Vagina (tissue), 2 donors: Measurements from ENCODE around the gene UBE2V1.

Experiments used
- POLR2A ChIP-seq, 2 donors: fragments of 450-650 bp; IDR thresholded peaks; one replicate each; pipeline ENCODE4 v1.6.1; 2017; ENCODE audit warnings: antibody characterized with exemption in 2 of 2, mild to moderate bottlenecking in 2 of 2, moderate library complexity in 2 of 2
- TF ChIP-seq, protein P1 (sequence below), 3 experiments: fragments of 450-650 bp in 2 of 3; fragments of 200-600 bp in 1 of 3; sonication (generic) in 1 of 3; IDR thresholded peaks; one replicate each; pipeline ENCODE4 v1.5.1; 2017 to 2019; ENCODE audit warnings: antibody characterized with exemption in 3 of 3, mild to moderate bottlenecking in 2 of 3, moderate library complexity in 2 of 3

DNA sequence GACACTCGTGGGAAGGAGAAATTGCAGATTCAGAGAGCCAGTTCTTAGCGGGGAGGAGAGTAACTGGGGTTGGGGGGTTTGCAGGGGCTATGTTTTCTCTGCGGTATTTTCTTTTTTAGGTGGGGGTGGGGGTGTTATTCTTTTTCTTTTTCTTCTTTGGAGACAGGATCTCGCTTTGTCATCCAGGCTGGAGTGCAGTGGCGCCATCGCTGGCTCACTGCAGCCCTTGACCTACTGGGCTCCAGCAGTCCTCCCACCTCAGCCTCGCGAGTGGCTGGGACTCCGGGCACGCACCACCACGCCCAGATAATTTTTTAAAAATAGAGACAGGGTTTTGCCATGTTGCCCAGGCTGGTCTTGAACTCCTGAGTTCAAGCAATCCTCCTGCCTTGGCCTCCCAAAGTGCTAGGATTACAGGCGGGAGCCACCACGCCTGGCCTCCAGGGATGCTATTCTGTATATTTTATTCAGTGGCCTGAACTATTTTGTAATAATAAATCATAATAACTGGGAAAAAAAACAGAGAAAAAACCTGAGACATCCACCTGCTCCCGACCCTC is 57.3 kb downstream of the UBE2V1 start:
- no peak for TF ChIP-seq POLR2A (IDR thresholded peaks at IDR 0.05)
- TF ChIP-seq, protein P1, sequence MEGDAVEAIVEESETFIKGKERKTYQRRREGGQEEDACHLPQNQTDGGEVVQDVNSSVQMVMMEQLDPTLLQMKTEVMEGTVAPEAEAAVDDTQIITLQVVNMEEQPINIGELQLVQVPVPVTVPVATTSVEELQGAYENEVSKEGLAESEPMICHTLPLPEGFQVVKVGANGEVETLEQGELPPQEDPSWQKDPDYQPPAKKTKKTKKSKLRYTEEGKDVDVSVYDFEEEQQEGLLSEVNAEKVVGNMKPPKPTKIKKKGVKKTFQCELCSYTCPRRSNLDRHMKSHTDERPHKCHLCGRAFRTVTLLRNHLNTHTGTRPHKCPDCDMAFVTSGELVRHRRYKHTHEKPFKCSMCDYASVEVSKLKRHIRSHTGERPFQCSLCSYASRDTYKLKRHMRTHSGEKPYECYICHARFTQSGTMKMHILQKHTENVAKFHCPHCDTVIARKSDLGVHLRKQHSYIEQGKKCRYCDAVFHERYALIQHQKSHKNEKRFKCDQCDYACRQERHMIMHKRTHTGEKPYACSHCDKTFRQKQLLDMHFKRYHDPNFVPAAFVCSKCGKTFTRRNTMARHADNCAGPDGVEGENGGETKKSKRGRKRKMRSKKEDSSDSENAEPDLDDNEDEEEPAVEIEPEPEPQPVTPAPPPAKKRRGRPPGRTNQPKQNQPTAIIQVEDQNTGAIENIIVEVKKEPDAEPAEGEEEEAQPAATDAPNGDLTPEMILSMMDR (IDR thresholded peaks at IDR 0.05) = no peak
